Gastrocnemius medialis (tissue), 4 donors: Measurements from ENCODE around the gene AGBL1. TPM values are rescaled to one million over a fixed set of nuclear protein-coding genes. Genes with fewer than 3 reads are reported as not detected.

Source experiments
- ATAC-seq, 2 donors: fragments of 150-250 bp; one replicate each; pipeline ENCODE4 v1.9.1; 2016
- DNase-seq, 2 donors: peaks; one replicate each; pipeline ENCODE4 v3.0.0-alpha.2; 2019
- H3K27ac ChIP-seq, 4 donors: fragments of 200-600 bp; sonication (generic); 1 replicate in 1 of 4; 2 replicates in 3 of 4; pipeline ENCODE4 v1.5.1; 2016 to 2018; ENCODE audit warnings: mild to moderate bottlenecking in 2 of 4, moderate library complexity in 1 of 4
- H3K27me3 ChIP-seq, 3 donors: fragments of 200-600 bp; sonication (generic) in 2 of 3; 1 replicate in 1 of 3; 2 replicates in 2 of 3; pipeline versions ENCODE4 v1.5.1 to v1.6.0; 2016 to 2019; ENCODE audit warnings: mild to moderate bottlenecking in 1 of 3, moderate library complexity in 1 of 3
- H3K36me3 ChIP-seq, 2 donors: fragments of 200-600 bp; sonication (generic) in 1 of 2; one replicate each; pipeline ENCODE4 v1.5.1; 2017 to 2018
- H3K4me1 ChIP-seq, 2 donors: fragments of 200-600 bp; sonication (generic) in 1 of 2; one replicate each; pipeline ENCODE4 v1.5.1; 2016 to 2017; ENCODE audit warnings: mild to moderate bottlenecking in 2 of 2
- H3K4me3 ChIP-seq, 4 donors: fragments of 200-600 bp; sonication (generic) in 3 of 4; 1 replicate in 1 of 4; 2 replicates in 3 of 4; pipeline ENCODE4 v1.5.1; 2016 to 2019; ENCODE audit warnings: mild to moderate bottlenecking in 2 of 4
- H3K9me3 ChIP-seq, 3 donors: fragments of 200-600 bp; sonication (generic) in 2 of 3; 1 replicate in 1 of 3; 2 replicates in 2 of 3; pipeline ENCODE4 v1.5.1; 2016 to 2019
- POLR2A ChIP-seq, 2 donors: fragments of 450-650 bp; IDR thresholded peaks; one replicate each; pipeline ENCODE4 v1.6.1; 2017; ENCODE audit warnings: antibody characterized with exemption in 2 of 2, mild to moderate bottlenecking in 2 of 2, moderate library complexity in 2 of 2
- in situ Hi-C, 4 donors: fragments of 200-750 bp; cut with MboI; loops; one replicate each; pipeline versions ENCODE4 v1.15.0 to v1.8.0; 2017; ENCODE audit warnings: low sequenced_read_pairs in 4 of 4
- intact Hi-C: fragments of 100-400 bp; cut with DNase I; formaldehyde crosslinking; loops from one replicate; pipeline ENCODE4 v1.15.1; 2023; ENCODE audit warnings: low total_unique reads
- total RNA-seq, 4 donors: library from RNA; depleted of rRNA; stranded (reverse); fragments of >200 nt; gene quantifications; one replicate each; pipeline versions ENCODE4 v1.1.0 to v1.2.3, GENCODE V29; 2016
- TF ChIP-seq, protein P1 (sequence below), 5 experiments: fragments of 450-650 bp in 3 of 5; fragments of 200-600 bp in 2 of 5; sonication (generic) in 2 of 5; IDR thresholded peaks in 4 of 5; conservative IDR thresholded peaks in 1 of 5; 1 replicate in 4 of 5; 2 replicates in 1 of 5; pipeline ENCODE4 v1.5.1; 2016 to 2019; ENCODE audit warnings: antibody characterized with exemption in 5 of 5, mild to moderate bottlenecking in 3 of 5, moderate library complexity in 3 of 5

Gene AGBL1
- total RNA-seq, 4 donors from 2014 or later = 3.8 to 29.7 (median 15.9) TPM

DNA sequence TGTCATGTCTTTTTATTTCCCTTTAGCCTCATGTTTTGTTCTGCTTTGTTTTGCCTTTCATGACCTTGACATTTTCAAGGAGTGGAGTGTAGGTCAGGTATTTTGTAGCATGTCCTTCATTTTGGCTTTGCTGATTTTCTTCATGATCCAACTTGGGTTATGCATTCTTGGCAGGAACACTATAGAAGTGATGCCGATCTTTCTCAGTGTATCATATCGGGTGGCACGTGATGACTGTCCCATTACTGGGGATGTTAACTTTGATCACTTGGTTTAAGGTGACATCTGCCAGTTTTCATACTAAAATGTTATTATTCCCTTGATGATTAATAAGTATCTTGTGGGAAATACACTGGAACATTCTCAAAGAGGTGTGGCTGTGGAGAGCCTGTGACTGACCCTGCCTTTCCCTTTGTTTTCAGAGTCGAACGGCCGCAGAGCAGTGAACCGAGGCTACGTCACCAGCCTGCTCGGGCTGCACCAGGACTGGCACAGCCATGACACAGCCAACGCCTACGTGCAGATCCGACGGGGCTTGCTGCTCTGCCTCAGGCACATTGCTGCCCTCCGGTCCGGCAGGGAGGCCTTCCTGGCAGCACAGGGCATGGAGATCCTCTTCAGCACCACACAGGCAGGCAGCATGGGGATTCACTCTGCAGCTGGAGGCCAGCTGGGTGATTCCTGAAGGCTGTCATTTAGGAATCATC lies 167.7 kb downstream of the AGBL1 start:
- in situ Hi-C loops = loop anchor here in 3 of 4 donors (25.0 kb wide), 2 partner anchors 385 to 490 kb away; no protein-coding TSS in a partner anchor
- peak overlapping the region in 3 of 4 donors; percentile 41 to 59 (median 49) for H3K27ac ChIP-seq
- peak overlapping the region in 1 of 4 donors; percentile 15 for H3K4me3 ChIP-seq

DNA sequence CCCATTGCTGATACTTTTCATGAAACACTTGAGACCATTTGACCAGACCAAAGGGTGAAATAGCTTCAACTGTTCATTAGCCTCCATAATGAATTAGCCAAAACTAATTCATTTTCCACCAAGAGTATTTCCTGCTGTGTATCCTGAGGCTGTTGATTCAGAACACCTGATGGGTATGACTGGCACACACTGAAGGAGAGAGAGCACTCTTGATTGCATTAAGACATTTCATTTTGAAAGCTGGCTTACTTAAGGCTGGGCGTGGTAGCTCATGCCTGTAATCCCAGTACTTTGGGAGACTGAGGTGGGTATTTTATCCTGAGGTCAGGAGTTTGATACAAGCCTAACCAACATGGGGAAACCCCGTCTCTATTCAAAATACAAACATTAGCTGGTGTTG lies 175.6 kb downstream of the AGBL1 start:
- no peaks in the 10 kb centered on the region for H3K27me3 ChIP-seq
- ATAC-seq (no peak), DNase-seq (no peak)
- TF ChIP-seq POLR2A (IDR thresholded peaks at IDR 0.05) = no peak
- TF ChIP-seq, protein P1, sequence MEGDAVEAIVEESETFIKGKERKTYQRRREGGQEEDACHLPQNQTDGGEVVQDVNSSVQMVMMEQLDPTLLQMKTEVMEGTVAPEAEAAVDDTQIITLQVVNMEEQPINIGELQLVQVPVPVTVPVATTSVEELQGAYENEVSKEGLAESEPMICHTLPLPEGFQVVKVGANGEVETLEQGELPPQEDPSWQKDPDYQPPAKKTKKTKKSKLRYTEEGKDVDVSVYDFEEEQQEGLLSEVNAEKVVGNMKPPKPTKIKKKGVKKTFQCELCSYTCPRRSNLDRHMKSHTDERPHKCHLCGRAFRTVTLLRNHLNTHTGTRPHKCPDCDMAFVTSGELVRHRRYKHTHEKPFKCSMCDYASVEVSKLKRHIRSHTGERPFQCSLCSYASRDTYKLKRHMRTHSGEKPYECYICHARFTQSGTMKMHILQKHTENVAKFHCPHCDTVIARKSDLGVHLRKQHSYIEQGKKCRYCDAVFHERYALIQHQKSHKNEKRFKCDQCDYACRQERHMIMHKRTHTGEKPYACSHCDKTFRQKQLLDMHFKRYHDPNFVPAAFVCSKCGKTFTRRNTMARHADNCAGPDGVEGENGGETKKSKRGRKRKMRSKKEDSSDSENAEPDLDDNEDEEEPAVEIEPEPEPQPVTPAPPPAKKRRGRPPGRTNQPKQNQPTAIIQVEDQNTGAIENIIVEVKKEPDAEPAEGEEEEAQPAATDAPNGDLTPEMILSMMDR (IDR thresholded peaks at IDR 0.05 in 4 of 5, conservative IDR thresholded peaks at IDR 0.05 in 1 of 5) = no peak
- no peak overlapping the region for H3K27ac ChIP-seq
- no peaks in the 10 kb centered on the region for H3K36me3 ChIP-seq
- H3K9me3 ChIP-seq = no peaks in the 10 kb centered on the region
- no peaks in the 10 kb centered on the region for H3K4me1 ChIP-seq
- in situ Hi-C loops = no loop called here
- no peak overlapping the region for H3K4me3 ChIP-seq
- intact Hi-C loops = no loop called here

More for the DNA sequence above, 167.7 kb downstream of the AGBL1 start:
- ATAC-seq = peak; percentile 43 to 58
- Histone ChIP-seq H3K27me3 (no peaks in the 10 kb centered on the region), H3K9me3 (no peaks in the 10 kb centered on the region), H3K4me1 (peaks cover 0 to 8% of the 10 kb centered on the region in 2 donors), H3K36me3 (no peaks in the 10 kb centered on the region)
- no peak for TF ChIP-seq POLR2A (IDR thresholded peaks at IDR 0.05)
- TF ChIP-seq, protein P1 (IDR thresholded peaks at IDR 0.05 in 4 of 5, conservative IDR thresholded peaks at IDR 0.05 in 1 of 5) = no peak
- peak in 1 of 2 donors; percentile 28 for DNase-seq
- intact Hi-C loops = loop anchor here (10.0 kb wide), 1 partner anchor 383 kb away; no protein-coding TSS in a partner anchor

DNA sequence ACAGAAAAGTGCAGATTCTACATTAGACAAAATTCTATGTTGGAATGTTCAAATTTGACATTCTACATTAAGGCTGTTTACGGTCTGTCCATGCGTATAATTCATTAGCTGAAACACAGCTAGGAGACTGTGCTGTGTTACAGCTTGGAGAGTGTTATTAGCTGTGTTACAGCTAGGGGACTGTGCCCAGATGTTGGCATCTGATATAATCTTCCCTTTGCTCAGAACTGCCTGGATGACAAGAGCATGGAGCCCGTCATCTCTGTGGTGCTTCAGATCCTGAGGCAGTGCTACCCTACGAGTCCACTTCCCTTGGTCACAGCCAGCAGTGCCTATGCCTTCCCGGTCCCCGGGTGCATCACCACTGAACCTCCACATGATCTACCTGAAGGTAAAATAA lies 177.0 kb downstream of the AGBL1 start:
- in situ Hi-C loops = no loop called here
- H3K27ac ChIP-seq = no peak overlapping the region
- no peaks in the 10 kb centered on the region for H3K9me3 ChIP-seq
- no peak for ATAC-seq
- no peaks in the 10 kb centered on the region for H3K27me3 ChIP-seq
- DNase-seq = no peak
- H3K4me1 ChIP-seq = no peaks in the 10 kb centered on the region
- intact Hi-C loops = no loop called here
- H3K4me3 ChIP-seq = no peak overlapping the region
- TF ChIP-seq POLR2A (IDR thresholded peaks at IDR 0.05) = no peak
- TF ChIP-seq, protein P1 (IDR thresholded peaks at IDR 0.05 in 4 of 5, conservative IDR thresholded peaks at IDR 0.05 in 1 of 5) = no peak
- H3K36me3 ChIP-seq = peaks cover 0 to 11% of the 10 kb centered on the region in 2 donors

DNA sequence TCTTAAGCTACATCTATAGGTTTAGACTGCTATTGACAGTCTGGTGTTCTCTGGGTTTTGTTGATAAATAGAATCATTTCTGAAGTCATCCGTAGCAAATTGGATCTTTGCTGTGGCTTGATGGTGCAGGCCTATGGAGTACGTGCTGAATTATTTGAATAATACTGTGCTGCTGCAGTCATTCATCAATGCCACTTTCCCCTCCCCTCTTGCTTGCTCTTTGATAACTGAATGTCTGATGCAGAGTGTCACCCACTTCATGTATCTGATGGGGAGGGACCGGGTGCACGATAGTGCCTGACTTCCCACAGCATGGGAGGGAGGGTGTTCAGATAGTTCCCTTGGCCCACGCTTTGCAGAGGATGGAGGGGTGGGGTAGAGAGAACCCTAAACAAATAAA lies 179.9 kb downstream of the AGBL1 start:
- in situ Hi-C loops (no loop called here), intact Hi-C loops (no loop called here)
- Histone ChIP-seq H3K27me3 (no peaks in the 10 kb centered on the region), H3K4me1 (no peaks in the 10 kb centered on the region), H3K9me3 (no peaks in the 10 kb centered on the region), H3K27ac (no peak overlapping the region), H3K36me3 (peaks cover 0 to 18% of the 10 kb centered on the region in 2 donors), H3K4me3 (no peak overlapping the region)
- TF ChIP-seq, protein P1 (IDR thresholded peaks at IDR 0.05 in 4 of 5, conservative IDR thresholded peaks at IDR 0.05 in 1 of 5) = no peak
- ATAC-seq (no peak), DNase-seq (no peak)
